GM18861 (cell line): Measurements from ENCODE around the gene LRRC4.

ENCODE experiments used
- ATAC-seq: cut with Tn5 transposase; IDR thresholded peaks from one replicate; pipeline ENCODE4 v1.9.1; 2021; ENCODE audit not compliant: unreplicated experiment

The LRRC4 gene

DNA sequence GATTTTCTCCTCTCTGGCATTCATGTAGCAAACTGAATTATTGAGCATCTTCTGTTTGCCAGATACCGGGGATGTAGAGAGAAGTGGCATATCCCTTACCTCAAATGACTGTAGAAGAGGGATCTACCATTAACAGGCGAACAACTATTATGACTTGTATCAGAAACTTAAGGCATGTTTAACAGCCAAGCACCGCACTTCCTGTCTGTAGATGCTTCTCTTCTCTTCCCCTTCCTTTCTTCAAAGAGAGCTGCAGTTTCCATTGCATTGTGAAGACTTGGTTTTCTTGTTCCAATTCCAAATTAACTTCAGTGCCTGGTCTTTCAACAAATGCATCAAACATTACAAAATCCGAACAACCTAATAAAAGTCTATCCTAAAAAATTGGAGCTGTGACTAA is 49.3 kb downstream of the LRRC4 start:
- no peak for ATAC-seq

DNA sequence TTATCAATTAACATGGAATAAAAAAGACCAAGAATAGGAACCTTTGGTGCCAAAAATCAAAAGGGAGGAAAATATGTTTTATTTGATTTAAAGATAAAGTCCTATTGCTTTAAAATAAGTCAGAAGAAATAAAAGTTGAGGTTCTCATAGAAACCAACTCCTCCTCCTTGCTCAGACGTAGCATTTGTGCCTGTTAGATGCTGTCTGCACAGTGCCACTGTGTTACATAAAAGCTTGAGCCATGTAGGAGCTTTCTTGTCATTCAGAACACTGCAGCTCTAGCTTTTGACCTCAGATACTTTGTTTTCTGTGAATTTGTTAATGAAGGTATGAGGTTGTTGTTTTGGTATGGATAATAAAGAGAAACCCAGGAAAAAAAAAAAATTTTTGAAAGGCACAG is 50.3 kb downstream of the LRRC4 start:
- no peak for ATAC-seq

DNA sequence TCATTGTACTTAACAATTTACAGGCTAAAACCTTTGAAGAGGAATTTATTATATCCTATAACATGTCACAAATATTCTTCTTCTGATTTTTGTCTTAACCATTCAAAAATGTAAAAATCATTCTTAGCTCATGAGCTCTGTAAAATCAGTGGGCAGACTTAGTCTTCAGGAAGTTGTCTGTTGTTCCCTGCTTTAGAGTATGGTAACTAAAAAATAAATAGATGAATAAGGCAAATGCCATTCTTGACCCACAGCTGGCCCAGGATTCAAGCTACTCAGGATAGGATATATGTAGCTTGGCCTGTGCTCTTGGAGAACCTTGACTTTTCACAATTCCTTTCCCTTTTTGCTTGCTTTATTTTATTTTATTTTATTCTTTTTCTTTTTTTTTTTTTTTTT is 51.5 kb downstream of the LRRC4 start:
- no peak for ATAC-seq

GRCh38 chr7:127979113-127979727 is 52.0 kb downstream of the LRRC4 start:
- ATAC-seq = no peak

GRCh38 chr7:127978421-127978820 is 52.8 kb downstream of the LRRC4 start:
- no peak for ATAC-seq
